HG03521 (cell line): ENCODE data around the gene CELF1.
"Not testable (repeated sequence)": the region's sequence is repeated elsewhere in the genome, so short reads cannot be mapped to it uniquely, and the experiment has no call there.

Experiments
- ATAC-seq: cut with Tn5 transposase; IDR thresholded peaks from one replicate; pipeline ENCODE4 v1.9.1; 2021; ENCODE audit warnings: mild to moderate bottlenecking, moderate library complexity; ENCODE audit not compliant: unreplicated experiment

Gene CELF1

DNA sequence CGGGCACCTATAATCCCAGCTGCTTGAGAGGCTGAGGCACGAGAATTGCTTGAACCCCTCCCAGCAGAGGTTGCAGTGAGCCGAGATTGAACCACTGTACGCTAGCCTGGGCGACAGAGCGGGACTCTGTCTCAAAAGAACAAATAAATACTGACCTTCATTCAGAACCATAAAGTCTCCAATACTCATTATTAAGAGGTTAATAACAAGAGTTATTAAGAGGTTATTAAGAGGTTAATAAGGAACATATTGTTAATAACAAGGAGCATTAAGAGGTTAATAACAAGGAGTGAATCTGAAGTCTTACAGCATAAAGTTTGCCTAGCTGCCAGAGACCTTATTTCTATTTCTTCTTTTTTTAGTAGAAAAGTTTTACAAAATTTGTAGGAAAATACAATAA is 7.6 kb downstream of the CELF1 start:
- no peak for ATAC-seq

DNA sequence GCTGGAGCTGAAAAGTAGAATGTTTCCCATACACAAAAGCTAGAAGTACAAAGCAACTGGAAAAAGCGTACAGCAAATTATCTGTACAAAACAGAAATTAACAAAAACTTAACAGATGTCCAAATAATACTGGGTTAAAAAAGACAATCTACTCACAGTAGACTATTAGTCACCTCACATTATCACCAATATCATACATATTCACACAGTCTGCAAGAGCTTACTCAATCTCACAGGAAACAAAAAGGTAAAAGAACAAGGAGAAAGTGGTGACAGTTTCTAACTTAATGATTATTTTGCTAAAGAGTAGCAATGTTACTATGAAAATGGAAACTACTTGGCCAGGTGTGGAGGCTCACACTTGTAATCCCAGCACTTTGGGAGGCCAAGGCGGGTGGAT is 11.9 kb downstream of the CELF1 start:
- ATAC-seq: no peak

DNA sequence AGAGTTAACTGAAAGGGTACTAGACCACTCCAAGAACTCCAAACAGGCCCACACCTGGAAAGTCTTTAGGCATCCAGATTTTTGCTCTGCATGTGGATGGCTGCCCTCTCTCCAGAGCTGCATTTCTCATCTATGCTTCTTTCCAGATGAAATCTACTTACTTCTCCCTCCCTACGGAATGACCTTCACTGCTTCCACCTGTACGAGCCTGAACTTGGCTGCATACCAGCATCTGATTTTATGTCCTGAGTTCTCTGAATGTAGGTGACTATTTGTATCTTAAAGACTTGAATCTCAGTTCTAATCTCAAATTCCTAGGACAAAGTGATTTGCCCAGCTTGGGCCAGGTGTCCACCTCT is 13.3 kb downstream of the CELF1 start:
- ATAC-seq: no peak

DNA sequence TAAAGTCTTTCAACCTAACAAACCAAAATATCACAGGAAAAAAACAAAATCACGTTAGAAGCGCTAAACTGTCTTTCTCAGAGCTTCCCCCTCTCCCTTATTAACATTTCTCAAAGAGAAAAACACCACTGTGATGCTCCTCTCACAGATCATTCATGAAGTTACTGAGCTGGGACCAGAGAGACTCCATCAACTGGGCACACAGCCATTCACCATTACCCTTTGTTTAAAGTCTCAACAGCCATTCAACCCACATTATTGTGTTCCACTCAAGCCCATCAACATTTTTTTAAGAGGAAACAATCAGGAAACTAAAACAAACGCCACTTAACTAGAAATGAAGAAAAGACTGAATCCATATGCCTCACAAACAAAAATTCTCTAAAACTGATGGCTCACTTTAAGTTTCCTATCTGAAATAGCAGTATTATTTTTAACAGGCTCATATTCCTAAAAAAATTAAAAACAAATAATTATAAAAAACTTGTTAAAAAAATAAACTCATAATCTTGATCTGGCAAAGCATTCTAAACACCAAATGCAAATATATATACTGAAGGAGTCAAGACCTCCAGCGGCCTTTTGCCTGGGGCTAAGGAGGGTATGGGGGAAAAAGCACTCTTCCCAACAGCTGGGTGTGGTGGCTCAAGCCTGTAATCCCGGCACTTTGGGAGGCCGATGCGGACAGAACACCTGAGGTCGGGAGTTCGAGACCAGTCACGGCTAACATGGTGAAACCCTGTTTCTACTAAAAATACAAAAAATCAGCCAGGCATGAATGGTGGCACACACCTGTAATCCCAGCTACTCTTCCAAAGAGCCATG is 14.0 kb downstream of the CELF1 start:
- ATAC-seq: no peak

DNA sequence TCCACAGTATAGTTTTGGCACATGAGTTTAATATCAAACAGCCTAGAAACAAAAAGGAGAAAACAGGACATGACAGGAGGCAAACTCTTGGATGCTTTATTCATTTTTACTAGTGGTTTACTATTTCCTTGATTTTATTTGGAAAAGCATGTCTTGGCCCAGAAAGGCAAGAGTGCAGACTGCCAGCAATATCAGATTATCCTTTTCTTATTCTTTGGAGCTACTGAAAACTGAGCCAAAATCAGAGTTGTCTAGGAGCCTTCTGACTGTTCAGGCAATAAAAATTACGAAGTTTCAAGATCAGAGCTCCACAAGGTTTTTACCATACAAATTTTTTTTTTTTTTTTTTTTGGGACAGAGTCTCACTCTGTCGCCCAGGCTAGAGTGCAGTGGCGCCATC is 16.0 kb downstream of the CELF1 start:
- no peak for ATAC-seq

DNA sequence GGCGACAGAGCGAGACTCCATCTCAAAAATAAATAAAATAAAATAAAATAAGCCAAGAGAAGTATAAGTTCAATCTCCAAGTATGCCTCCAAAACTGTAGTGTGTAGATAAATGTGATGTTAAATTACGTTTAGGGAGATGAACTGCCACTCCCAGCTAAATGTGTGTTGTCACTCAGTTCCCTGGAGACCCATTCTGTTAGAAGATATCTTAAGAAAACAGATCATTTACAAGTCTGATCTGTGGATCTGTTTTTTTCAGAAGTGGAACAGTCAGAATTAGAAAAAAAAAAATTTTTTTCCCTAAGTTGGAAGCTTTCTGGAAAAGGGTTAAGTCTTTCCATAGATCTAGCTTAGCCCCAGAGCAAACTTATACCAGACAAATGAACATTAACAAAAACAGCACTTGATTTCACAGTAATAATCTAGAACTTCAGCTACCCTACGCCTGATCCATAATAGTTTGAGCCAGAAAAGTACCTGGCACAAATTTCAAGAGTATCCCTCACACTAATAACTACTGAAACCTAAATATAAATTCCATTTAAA is 18.2 kb downstream of the CELF1 start:
- no peak for ATAC-seq

DNA sequence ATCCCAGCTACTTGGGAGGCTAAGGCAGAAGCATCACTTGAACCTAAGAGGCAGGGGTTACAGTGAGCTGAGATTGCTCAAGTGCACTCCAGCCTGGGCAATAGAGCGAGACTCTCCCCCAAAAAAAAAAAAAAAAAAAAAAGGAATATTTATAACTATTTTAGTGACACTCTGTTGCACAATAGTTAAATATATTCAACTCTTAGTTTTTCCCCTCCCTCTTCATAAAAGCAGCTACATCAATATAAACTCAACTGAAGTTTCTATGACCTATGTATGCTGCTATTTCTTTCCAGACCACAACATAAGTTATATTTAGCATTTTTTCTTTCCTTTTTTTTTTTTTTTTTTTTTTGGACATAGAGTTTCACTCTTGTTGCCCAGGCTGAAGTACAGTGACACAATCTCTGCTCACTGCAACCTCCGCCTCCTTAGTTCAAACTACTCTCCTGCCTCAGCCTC is 19.2 kb downstream of the CELF1 start:
- ATAC-seq: no peak

DNA sequence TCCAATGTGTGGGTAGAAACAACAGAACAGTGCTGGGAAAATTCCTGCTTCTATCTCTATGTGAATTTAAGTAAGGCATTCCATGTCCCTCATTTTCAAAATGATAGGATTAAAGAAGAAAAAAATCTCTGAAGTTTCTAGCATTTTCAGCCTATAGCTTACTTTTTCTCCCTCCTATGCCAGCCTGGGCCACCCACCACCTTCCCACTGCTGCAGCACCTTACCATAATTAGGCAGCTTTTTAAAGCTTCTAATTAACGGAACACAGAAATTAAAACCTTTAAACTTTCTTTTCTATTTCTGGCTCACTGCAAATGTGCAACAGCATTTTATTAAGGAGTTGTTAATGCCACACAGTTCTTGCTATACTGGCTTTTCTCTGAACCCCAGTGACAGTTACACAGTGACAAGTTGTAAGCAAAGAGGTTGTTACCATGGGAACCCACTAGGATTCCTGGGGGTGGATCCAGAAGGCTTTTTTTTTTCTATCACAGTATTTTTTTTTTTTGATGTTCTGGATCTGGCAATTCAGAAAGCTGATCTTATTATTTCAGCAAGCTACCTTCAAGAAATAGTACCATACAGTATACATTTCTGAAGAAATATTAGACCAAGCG is 20.2 kb downstream of the CELF1 start:
- ATAC-seq: no peak

DNA sequence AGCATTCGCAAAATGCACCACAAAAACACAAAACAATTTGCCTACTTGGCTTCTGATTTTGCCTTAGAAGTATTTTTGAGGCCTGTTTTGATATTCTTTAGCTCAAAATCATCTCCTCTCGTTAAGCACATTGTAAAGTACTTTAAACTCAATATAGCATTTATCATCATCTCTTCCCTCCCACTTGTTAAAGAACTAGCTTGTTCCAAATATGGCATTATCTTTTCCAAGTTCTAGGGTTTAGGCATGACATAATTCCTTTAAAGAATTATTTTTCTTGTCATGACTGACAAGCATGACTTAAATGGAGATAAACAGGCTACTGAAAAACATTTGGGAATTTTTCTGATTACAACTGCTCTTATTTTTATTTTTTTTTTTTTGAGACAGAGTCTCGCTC is 21.3 kb downstream of the CELF1 start:
- ATAC-seq: no peak

DNA sequence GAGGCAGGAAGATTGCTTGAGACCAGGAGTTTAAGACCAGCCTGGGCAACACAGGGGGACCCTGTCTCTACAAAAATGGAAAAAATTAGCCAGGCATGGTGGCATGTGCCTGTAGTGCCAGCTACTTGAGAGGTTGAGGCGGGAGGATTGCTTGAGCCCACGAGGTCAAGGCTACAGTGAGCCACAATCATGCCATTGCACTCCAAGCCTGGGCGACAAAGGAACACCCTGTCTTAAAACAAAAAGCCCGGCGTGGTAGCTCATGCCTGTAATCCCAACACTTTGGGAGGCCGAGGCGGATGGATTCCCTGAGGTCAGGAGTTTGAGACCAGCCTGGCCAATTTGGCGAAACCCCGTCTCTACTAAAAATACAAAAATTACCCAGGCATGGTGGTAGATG is 22.2 kb downstream of the CELF1 start:
- ATAC-seq: not testable (repeated sequence)

DNA sequence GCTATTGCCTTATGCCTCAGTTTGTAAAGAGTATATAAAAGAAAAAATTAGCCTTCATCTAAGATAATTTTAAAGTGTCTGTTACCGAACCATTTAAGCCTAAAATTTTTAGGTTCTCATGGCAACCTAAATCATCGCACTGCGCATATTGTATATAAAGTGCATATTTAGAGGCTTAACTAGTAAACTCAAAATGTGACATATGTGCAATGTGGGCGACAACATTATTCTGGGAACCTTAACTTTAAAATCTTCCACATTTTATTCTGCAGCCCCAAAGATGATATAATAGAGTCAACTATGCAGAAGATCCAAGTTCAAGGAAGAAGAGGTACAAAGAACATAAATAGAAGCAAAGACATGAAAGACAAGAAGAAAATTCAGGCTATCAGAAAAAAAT is 23.0 kb downstream of the CELF1 start:
- ATAC-seq: no peak

DNA sequence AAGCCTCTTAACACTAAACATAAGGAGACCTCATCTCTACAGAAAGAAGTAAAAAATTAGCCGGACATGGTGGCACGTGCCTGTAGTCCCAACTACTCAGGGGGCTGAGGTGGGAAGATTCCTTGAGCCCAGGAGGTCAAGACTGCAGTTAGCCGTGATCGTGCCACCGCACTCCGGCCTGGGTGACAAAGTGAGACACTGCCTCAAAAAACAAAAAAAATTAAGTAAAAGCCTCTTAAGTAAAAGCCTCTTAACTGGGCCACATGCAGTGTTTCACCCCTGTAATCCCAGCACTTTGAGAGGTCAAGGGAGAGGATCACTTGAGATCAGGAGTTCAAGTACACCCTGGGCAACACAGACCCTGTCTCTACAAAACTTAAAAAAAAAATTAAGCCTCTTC is 25.7 kb downstream of the CELF1 start:
- no peak for ATAC-seq

DNA sequence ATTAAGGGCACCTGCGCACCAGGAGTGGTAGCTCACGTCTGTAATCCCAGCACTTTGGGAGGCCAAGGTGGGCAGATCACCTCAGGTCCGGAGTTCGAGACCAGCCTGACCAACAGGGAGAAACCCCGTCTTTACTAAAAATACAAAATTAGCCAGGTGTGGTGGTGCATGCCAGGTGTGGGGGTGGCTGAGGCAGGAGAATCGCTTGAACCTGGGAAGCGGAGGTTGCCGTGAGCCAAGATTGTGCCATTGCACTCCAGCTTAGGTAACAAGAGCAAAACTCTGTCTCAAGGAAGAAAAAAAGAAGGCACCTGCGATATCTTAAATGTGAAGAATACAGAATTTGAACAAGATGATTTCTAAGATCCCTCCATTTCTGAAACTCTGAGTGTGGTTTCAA is 26.9 kb downstream of the CELF1 start:
- not testable (repeated sequence) for ATAC-seq

DNA sequence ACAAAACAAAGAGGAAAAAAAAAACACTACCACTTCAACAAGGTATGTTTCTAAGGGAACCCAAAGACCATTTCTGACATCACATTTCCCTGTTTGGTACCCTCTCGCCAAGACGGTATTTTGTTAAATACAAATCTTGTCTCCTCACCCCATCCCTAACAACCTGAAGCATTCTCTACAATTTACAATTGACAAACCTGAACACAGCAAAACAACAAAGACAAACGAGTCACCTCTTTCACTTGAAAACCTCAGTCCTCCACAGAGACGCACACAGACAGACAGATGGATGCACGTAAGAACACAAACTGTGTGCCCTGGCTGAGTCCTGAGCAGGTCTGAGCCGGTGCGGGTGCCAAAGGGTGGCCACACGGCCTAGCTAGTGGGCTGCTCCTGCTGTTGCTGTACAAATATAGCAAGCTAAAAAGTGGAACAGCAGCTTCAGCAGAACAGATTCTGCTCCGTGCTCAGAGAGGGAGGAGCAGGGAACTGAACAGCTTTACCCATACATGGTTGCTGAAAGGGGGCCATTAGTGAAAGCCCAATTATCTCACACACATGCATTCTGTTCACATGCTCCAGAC is 28.5 kb downstream of the CELF1 start:
- ATAC-seq: no peak

DNA sequence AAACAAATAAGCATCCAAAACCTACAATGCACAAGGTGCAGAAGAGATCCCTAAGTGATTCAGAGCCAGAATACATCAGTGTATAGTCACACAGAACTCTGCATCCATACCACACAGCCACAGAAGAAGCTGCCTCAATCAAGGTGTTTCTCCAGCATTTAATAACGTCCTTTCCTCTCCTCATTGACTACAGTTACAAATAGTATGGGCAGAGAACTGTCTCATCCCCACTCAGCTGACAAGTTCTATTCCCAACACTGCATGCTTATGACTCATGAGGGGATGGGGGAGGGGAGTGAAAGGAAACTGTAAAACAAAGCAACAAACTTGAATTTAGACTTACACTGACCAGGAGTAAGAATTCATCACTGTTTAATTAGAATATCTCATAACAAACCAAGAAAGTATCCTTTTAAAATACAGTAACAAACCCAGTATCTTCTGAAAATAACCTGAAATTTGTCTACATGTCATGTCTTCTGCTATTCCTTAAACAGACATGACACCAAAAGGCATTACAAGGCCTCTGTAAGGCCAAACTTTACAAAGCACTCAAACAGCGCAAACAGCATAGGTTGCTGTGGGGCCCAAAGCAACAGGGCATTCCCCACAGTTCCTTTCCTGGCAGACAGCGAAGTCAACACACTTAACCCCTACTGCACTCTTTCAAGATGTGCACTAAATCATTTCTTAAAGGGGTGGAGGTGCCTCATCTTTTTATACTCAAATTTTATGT is 29.3 kb downstream of the CELF1 start:
- ATAC-seq: no peak

DNA sequence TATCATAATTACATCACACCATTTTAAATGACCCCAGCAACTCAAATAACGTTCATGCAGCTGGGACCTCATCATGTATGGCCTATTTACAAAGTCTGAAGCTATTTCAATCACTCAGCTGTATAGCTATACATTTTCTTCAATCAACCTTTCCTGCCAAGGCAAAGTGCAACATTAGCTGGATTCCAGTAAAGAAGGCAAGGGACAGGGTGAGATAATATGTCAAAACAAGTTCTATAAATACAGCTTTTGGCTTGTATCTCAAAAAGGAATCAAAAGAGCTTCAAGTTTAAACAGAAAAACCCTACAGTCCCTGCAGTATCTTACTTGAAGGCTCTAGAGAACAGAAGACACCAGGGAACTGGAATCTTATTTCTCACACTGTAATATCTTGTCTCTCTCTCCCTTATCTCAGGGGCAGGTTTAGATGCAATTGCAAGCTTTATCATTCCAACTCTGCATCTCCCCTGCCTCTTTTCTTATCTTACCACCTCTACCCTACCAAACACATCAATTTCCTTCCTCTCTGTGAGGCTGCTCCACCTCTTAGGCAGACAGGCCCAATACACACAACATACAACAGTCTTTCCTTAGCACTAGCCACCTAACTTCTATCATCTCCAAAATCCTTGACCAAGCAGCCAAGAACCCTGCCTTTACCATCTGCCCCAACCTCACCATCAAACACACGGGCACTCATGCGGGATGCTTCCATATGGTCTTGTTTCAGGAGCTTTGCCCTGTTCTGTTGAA is 34.5 kb downstream of the CELF1 start:
- ATAC-seq: no peak

DNA sequence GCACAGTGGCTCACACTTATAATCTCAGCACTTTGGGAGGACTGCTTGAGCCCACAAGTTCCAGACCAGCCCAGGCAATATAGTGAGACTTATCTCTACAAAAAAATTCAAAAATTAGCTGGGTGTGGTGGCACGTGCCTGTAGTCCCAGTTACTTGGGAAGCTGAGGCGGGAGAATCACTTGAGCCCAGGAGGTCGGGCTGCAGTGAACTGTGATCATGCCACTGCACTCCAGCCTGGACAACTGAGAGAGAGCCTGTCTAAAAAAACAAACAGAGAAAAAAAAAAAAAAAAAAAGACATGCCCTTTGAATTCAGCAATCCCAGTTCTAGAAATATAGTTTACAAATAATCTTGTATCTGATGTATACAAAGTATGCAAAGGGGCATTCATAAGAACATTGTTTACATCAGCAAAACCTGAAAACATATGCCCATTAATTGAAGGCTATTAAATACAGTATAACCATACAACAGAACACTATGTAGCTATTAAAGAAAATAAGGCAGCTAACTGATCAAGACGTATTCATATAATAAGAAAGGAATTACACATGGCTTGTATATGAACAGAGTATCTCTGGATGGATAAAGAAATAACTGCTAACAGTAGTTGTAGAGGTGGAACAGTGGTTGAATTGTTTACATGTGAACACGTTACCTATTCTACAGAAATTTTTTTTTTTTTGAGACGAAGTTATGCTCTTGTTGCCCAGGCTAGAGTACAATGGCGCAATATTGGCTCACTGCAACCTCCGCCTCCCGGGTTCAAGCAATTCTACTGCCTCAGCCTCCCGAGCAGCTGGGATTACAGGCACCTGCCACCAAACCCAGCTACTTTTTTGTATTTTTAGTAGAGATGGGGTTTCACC is 35.7 kb downstream of the CELF1 start:
- no peak for ATAC-seq

DNA sequence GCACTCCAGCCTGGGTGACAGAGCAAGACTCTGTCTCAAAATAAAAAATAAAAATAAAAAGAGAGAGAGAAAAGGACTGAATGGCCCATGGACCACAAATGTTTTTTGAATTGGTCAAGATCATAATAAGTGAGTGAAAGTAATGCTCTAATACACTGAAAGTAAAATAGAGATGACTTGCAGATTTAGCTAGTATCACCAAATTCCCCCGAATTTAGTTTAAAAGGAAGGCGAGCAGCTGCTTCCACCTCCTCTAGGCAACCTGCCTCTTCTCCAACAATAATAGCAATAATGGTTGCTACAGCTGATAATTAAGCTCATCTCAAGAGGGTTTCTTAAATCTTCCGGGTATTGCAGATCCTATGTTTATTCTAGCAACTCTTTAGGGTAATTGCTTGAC is 36.8 kb downstream of the CELF1 start:
- ATAC-seq: no peak

DNA sequence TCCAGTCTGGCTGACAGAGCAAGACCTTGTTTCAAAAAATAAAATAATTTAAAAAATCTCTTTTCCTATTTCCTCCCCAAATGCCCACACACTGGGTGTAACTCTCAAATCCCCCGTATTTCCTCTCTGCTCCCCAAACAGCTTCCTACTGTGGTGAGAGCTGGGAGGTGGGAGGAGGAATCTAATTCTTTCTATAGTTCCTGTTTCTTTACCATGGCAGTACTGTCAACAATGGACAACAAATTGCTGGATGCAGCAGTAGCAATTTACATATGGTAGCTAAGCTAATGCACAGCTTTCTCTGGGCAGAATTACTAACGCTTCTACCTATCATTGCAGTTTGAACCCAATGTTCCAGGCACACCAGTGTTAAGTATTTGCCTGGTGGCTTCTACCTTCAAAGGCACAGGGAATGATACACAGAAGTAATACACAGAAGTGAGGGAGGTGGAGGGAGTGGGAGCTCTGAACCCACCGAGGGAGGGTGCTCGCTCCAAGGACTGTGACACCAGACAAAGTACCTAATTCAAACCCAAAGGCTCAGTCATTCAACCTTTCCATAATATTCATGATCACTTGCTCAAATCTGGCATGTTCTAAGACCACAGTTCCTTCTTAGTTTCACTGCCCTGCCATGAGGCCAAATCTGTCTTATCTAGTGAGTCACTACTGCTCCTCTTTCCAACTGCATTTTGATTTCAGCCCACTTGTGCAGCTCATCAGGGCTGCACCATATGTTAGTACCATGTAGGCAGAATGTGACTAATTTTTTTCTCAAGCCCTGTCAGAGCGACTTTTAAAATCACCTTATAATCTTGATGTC is 37.9 kb downstream of the CELF1 start:
- ATAC-seq: no peak
